Upper lobe of left lung (tissue), 4 donors: ENCODE measurements around the gene PRPF8.

ENCODE experiments used
- POLR2A ChIP-seq, 4 donors: fragments of 450-650 bp; IDR thresholded peaks; one replicate each; pipeline ENCODE4 v1.5.1; 2016 to 2017; ENCODE audit warnings: antibody characterized with exemption in 4 of 4, mild to moderate bottlenecking in 2 of 4
- TF ChIP-seq, protein P1 (sequence below), 6 experiments: fragments of 450-650 bp in 4 of 6; fragments of 200-600 bp in 2 of 6; sonication (generic) in 2 of 6; IDR thresholded peaks; one replicate each; pipeline ENCODE4 v1.5.1; 2016 to 2019; ENCODE audit warnings: antibody characterized with exemption in 6 of 6

DNA sequence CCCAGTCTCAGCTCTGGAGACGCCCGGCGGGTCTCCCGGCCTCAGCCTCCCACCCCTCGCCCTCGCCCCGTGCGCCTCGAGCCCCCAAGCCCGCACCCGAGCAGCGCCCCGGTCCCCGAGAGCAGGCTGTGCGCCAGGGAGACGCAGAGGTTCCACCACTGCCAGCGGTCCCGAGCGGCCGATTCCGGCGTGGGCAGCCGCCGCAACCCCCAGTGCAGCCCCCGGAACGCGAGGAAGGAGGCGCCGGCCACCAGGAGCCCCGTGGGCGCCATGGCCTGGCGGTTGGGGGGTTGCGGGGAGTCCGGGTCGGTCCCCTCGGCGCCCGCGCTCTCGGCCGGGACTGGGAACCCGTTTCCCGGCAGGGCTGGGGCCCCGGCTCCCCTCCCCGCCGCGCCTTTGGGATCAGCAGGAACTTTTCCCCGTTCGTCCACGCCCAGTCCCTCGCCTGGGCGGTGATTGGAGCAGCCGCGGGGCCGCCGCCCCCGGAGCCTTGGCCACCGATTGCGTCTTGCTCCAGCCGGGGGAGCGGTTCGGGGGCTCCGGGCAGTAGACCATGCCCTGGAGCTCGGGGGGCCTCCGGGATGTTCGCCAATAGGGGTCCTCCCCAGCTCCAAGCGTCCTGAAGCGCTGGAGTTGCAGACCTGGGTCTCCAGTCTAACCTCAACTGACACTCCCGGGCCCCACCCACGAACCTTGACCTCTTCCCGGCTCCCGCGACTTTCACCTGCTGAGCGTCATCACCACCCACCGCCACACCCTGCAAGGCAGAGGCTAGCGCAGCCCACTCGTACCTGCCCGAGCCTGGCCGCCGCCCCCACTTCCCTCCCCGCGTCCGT is 25.5 kb upstream of the PRPF8 start, which contains the start of gene TLCD2:
- TF ChIP-seq, protein P1, sequence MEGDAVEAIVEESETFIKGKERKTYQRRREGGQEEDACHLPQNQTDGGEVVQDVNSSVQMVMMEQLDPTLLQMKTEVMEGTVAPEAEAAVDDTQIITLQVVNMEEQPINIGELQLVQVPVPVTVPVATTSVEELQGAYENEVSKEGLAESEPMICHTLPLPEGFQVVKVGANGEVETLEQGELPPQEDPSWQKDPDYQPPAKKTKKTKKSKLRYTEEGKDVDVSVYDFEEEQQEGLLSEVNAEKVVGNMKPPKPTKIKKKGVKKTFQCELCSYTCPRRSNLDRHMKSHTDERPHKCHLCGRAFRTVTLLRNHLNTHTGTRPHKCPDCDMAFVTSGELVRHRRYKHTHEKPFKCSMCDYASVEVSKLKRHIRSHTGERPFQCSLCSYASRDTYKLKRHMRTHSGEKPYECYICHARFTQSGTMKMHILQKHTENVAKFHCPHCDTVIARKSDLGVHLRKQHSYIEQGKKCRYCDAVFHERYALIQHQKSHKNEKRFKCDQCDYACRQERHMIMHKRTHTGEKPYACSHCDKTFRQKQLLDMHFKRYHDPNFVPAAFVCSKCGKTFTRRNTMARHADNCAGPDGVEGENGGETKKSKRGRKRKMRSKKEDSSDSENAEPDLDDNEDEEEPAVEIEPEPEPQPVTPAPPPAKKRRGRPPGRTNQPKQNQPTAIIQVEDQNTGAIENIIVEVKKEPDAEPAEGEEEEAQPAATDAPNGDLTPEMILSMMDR (IDR thresholded peaks at IDR 0.05) = peak in 1 of 6 experiments; percentile 19
- peak in 2 of 4 donors; percentile 56 to 85 for TF ChIP-seq POLR2A (IDR thresholded peaks at IDR 0.05)
